Cardiac septum (tissue), 1 donor: Measurements from ENCODE around the gene RRBP1. TPM values are rescaled to one million over a fixed set of nuclear protein-coding genes. Genes with fewer than 3 reads are reported as not detected.

Experiments
- DNase-seq: peaks from one replicate; pipeline ENCODE4 v3.0.0-alpha.2; 2020; ENCODE audit warnings: low spot score
- intact Hi-C: fragments of 100-400 bp; cut with DNase I; formaldehyde crosslinking; loops from one replicate; pipeline ENCODE4 v1.14.0; 2022
- total RNA-seq: library from RNA; stranded (reverse); fragmentation: NEBNext Ultra II Directional; extraction: Animal tissue kit (Norgen Biotek cat#: 25700); gene quantifications from one replicate; pipeline ENCODE4 v1.2.1, GENCODE V29; 2021
- donor health status: DM: no; HTN: no; CAD: no.

Gene RRBP1
- total RNA-seq, 1 donor from 2014 or later: 46.7 TPM

DNA sequence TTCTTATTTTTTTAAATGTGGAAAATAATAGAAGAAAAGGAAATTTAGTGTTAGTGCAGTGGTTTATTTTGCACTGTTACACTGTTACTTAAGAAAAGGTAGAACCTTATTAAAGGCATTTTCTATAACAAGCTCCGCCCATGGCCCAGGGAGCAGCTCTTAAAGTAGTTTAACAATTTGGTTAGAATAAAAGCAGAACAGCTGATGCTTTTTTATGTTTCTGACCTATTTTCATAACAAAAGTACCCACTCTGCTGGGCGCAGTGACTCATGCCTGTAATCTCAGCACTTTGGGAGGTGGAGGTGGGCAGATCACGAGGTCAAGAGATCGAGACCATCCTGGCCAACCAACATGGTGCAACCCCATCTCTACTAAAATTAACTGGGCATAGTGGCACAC is 79.5 kb downstream of the RRBP1 start:
- intact Hi-C loops: no loop called here
- DNase-seq: no peak

- DNase-seq: no peak
- intact Hi-C loops: no loop called here
Observed at GRCh38 chr20:17601957-17602356, 80.1 kb downstream of the RRBP1 start.

GRCh38 chr20:17598013-17598550 is 84.0 kb downstream of the RRBP1 start:
- intact Hi-C loops: no loop called here
- no peak for DNase-seq

DNA sequence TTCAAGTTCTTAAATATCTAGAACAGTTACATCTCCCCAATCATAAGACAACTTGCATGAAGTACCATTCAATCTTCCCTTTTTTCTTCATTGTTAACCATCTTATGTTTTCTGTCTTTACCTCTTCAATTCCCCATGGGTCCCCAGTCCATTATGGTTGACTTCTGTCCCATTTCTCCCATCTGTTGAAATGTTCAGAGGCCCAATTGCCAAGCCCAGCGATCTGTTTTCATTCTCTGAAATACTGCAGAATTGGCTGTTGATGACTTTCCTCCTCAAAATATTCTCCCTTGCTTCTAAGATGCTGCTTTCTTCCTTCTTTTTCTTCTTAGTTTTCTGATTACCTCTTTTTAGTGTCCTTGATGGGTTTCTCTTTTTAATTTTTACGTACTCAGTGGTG is 86.2 kb downstream of the RRBP1 start:
- DNase-seq: no peak
- intact Hi-C loops: no loop called here

GRCh38 chr20:17594443-17594842 is 87.6 kb downstream of the RRBP1 start:
- intact Hi-C loops: no loop called here
- DNase-seq: no peak

- DNase-seq: no peak
- intact Hi-C loops: no loop called here
Observed at GRCh38 chr20:17593902-17594301, 88.1 kb downstream of the RRBP1 start.

- intact Hi-C loops: no loop called here
Observed at GRCh38 chr20:17590245-17590644, 91.8 kb downstream of the RRBP1 start.

GRCh38 chr20:17589161-17589834 is 92.7 kb downstream of the RRBP1 start:
- intact Hi-C loops: no loop called here

More at GRCh38 chr20:17590245-17590644, 91.8 kb downstream of the RRBP1 start:
- DNase-seq: no peak

DNA sequence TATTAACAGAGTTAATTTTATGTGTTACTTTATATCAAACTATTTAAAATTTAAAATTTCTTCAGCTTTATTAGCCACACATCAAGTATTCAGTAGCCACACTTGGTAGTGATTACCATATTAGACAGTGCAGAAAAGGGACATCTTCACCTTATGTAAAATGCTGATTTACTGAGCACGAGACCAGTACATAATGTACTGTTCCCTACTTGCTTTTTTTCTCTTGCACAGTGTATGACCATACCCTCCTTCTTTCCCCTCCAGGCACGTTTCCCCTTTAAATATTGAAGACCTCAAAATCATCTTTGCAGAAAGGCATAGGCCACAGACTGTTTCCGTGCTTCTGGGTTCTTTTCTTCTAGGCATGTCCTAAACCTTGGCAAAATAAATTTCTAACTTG is 94.2 kb downstream of the RRBP1 start:
- intact Hi-C loops: no loop called here
- no peak for DNase-seq

More at GRCh38 chr20:17589161-17589834, 92.7 kb downstream of the RRBP1 start:
- DNase-seq: no peak

GRCh38 chr20:17587148-17587547 is 94.9 kb downstream of the RRBP1 start:
- intact Hi-C loops: no loop called here
- DNase-seq: no peak

DNA sequence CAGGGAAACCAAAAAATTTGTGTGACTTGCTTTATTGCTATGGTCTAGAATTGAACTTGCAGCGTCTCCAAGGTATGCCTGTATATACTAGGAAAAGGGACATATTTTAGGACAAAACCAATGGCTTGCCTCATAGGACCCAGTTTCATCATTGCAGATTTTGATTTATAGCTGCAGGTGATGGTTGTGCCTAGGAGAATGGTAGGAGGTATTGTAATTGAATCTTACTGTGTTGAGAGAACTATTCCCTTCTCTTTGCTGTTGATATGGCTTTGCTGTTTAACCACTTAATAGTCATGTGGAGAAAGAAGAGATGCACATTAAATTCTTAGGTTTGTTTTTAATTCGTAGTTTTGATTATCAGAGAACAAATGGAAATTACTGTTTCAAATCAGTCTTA is 95.8 kb downstream of the RRBP1 start:
- intact Hi-C loops: no loop called here
- no peak for DNase-seq

DNA sequence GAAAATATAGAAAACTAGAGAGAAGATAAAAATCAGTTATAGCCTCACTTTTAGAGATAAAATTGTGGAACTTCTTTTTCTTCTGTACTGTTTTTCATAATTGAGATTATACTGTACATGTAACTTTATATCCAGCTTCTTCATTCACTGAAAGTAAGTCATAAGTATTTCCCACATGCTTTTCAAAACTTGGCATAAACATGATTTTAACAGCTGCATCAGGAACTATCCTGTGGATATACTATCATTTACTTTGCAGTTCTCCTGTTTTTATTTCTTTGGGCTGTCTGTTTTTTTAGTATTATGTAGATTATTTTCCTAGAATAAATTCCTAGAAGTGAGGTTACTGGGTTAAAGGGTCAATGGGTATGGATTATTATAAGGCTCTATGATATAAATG is 97.4 kb downstream of the RRBP1 start:
- intact Hi-C loops: no loop called here
- DNase-seq: no peak

- DNase-seq: no peak
- intact Hi-C loops: no loop called here
Observed at GRCh38 chr20:17583126-17583525, 98.9 kb downstream of the RRBP1 start.

DNA sequence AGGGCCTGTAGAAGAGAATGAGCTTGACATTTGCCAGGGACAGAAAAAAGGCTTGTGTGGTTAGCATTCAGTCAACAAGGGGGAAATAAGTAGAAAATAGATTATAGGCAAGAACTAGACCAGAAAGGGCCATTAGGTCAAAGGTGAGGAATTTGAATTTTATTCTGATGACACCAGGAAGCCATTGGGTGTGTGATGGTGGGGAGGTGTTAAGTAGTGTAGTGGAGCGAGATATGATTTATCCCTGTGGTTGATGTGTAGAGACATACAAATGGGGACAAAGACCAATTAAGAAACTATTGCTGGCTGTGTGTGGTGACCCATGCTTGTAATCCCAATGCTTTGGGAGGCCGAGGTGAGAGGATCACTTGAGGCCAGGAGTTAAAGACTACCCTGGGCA is 101.1 kb downstream of the RRBP1 start:
- intact Hi-C loops: no loop called here
- no peak for DNase-seq

DNA sequence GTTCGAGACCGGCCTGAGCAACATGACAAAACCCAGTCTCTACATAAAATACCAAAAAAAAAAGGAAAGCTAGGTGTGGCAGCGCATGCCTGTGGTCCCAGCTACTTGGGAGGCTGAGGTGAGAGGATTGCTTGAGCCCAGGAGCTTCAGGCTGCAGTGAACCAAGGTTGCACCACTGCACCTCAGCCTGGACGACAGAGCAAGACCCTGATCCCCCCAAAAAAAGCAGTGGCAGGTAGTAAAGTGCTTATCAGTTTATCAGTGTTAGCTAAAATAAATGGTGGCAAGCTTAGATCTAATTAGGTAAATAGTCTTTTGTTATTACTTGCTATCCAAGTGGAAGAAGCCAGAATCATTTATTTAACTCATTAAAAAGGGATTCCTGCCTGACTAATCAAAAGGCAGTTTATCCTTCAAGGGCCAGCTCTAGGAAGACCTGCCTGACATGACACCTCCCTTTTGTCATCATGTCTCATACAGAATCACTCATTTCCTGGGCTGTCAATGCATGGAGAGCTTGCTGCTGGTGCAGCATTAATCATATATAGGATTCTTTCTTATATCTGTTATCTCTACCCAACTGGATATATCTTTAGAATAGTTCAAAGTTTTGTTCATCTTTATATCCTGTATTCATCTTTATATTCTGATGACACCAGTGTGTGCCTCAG is 102.5 kb downstream of the RRBP1 start:
- intact Hi-C loops: no loop called here
- DNase-seq: no peak

GRCh38 chr20:17576215-17576614 is 105.8 kb downstream of the RRBP1 start:
- DNase-seq: no peak
- intact Hi-C loops: no loop called here

DNA sequence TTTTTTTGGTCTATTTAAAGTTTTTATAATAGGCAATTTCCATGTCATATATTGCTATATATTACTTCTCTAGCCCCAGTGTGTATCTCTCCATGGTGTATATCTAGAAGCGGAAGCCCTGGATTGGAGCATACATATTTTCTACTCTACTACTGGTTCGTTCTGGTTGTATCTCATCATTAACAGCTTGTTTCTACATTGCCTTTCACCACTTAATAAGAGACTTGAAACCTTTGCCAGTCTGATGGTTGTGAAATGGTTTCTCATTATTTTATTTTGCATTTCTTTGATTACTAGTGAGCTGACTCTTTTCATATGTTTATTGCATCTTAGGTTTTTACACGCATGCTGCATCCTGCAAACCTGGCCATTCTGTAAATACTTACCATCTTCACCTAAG is 108.6 kb downstream of the RRBP1 start:
- DNase-seq: no peak
- intact Hi-C loops: loop anchor here (5.0 kb wide), 1 partner anchor 39 kb away; no protein-coding TSS in a partner anchor

DNA sequence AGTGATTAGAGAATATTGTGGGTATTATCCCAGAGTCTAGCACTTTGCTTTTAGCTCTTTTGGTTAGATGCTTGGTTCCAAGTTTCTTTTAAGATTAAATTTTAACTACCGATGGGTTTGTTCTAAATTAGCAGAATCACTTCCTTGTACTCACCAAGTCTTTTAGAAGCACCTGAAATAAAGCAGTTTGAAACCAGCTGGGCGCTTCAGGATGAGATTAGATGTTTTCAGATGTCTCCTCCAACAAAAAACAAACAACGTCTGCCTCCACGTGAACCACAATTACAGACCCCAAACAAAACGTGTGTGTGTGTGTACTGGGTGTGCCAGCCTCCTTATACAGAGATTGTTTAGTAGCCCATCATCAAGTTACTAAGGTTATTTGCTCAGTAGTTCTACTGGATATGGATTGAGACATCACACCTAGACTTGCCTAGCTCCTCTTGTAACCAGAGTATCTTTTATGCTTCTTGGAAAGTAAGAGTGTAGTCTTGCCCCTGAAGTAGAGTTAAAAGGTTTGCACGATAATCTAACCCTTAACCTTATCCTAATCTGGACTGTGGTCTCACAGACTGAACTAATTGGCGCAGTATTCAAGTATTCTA is 109.9 kb downstream of the RRBP1 start:
- no peak for DNase-seq
- intact Hi-C loops: loop anchor here (5.0 kb wide), 1 partner anchor 40 kb away; no protein-coding TSS in a partner anchor

DNA sequence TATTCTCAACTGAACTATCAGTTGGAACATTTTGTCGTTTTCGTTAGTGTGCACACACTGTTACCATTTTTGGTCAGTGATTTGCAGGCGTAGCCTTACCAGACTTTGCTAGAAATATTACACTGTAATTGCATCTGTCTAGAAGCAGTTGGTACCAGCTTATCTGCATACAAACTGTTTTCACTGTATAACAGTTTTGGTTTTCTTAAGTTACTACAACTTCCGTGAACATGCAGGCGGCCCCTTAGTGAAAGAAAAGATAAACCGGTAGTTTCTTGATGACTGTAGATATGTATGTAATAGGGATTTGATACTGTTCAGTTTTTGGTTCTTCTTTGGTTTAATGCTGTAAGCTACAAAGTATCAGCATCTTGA is 110.9 kb downstream of the RRBP1 start:
- intact Hi-C loops: loop anchor here (5.0 kb wide), 1 partner anchor 41 kb away; no protein-coding TSS in a partner anchor

DNA sequence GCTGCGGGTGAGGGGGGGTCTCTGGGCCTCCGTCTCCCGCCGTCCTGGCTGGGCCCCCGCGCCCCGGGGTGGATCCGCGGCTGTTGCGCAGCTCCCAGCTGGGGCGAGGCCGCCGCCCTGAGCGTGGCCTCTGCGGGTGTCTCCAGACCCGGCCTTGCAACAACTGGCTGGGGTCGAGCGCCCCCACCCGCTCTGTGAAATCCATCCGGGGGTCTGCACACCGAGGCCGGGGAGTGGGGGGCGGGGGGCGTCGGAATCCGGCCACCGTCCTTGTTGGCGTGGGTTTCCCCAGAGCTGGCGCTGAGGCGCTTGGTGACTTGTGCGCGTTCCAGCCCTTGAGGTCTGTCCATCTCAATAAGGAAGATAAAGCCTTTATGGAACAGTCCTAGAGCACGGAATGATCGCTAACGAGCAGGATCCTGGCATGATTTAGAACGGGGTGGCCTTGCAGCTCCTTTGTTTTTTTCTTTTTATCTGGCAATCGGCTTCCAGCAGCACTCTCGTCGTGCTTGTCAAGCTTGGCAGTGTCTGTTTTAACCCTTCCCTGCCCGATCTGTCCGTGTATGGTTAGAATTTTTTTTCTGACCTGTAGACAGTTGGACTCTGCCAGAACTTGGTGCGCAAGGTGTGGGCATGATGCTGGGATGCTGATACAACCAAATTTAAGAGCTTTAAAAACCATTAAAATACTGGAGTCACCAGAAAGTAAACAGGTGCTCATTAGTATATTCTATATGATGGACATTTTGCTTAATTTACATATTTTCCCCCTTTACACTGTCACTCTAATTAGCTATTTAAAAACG is 111.5 kb downstream of the RRBP1 start:
- DNase-seq: peak; percentile 78
- intact Hi-C loops: loop anchor here (5.0 kb wide), 1 partner anchor 42 kb away; no protein-coding TSS in a partner anchor

More for the DNA sequence above, 110.9 kb downstream of the RRBP1 start:
- DNase-seq: no peak
